H9 (cell line): ENCODE results near the gene MRPS35. TPM values are rescaled to one million over a fixed set of nuclear protein-coding genes. Genes with fewer than 3 reads are reported as not detected.

Experiments used
- DNase-seq: peaks from one replicate; pipeline ENCODE4 v3.0.0-alpha.2; 2017
- H2AFZ ChIP-seq: one replicate; pipeline ENCODE4 v1.6.1; 2013; ENCODE audit warnings: mild to moderate bottlenecking, low read length, control low read depth, moderate library complexity
- H2AK5ac ChIP-seq: 2 replicates; pipeline ENCODE4 v1.6.1; 2013; ENCODE audit warnings: low read length, control low read depth, mixed read lengths; ENCODE audit not compliant: insufficient read length
- H2BK120ac ChIP-seq: one replicate; pipeline ENCODE4 v1.6.1; 2013; ENCODE audit warnings: low read depth, mild to moderate bottlenecking, low read length, control low read depth, inconsistent platforms; ENCODE audit not compliant: poor library complexity, severe bottlenecking
- H2BK12ac ChIP-seq: 2 replicates; pipeline ENCODE4 v1.6.1; 2013; ENCODE audit warnings: low read length, control low read depth, mixed read lengths, low read depth; ENCODE audit not compliant: insufficient read length
- H2BK15ac ChIP-seq: 2 replicates; pipeline ENCODE4 v1.6.1; 2013; ENCODE audit warnings: low read depth, low read length, control low read depth
- H2BK20ac ChIP-seq: one replicate; pipeline ENCODE4 v1.6.1; 2013; ENCODE audit warnings: low read depth, mild to moderate bottlenecking, low read length, control low read depth, inconsistent platforms; ENCODE audit not compliant: poor library complexity, severe bottlenecking
- H2BK5ac ChIP-seq: 2 replicates; pipeline ENCODE4 v1.6.1; 2013; ENCODE audit warnings: low read length, control low read depth, mixed read lengths; ENCODE audit not compliant: insufficient read length
- H3K14ac ChIP-seq: 2 replicates; pipeline ENCODE4 v1.6.1; 2013; ENCODE audit warnings: low read length, control low read depth; ENCODE audit not compliant: insufficient read depth
- H3K18ac ChIP-seq: 2 replicates; pipeline ENCODE4 v1.6.1; 2013; ENCODE audit warnings: low read depth, mild to moderate bottlenecking, mixed read lengths, low read length, control low read depth; ENCODE audit not compliant: insufficient read length
- H3K23ac ChIP-seq: 2 replicates; pipeline ENCODE4 v1.6.1; 2013; ENCODE audit warnings: low read length, control low read depth, mixed read lengths, low read depth; ENCODE audit not compliant: insufficient read length
- H3K23me2 ChIP-seq: 2 replicates; pipeline ENCODE4 v1.6.1; 2013; ENCODE audit warnings: low read depth, mild to moderate bottlenecking, mixed read lengths, low read length, control low read depth; ENCODE audit not compliant: insufficient read length, poor library complexity, severe bottlenecking
- H3K27ac ChIP-seq: 2 replicates; pipeline ENCODE4 v1.5.1; 2013; ENCODE audit warnings: low read length, control low read depth, mixed read lengths, low read depth; ENCODE audit not compliant: insufficient read length
- H3K27me3 ChIP-seq: 2 replicates; pipeline ENCODE4 v1.6.1; 2013; ENCODE audit warnings: low read length, control low read depth, inconsistent platforms; ENCODE audit not compliant: insufficient read depth
- H3K4ac ChIP-seq: 2 replicates; pipeline ENCODE4 v1.6.1; 2013; ENCODE audit warnings: low read depth, mild to moderate bottlenecking, control low read depth, inconsistent platforms, low read length, moderate library complexity
- H3K4me1 ChIP-seq: 2 replicates; pipeline ENCODE4 v1.6.1; 2013; ENCODE audit warnings: low read length, control low read depth, inconsistent platforms; ENCODE audit not compliant: insufficient read depth
- H3K4me2 ChIP-seq: 2 replicates; pipeline ENCODE4 v1.6.1; 2013; ENCODE audit warnings: low read length, control low read depth, mixed read lengths; ENCODE audit not compliant: insufficient read length, insufficient read depth
- H3K56ac ChIP-seq: 2 replicates; pipeline ENCODE4 v1.6.1; 2013; ENCODE audit warnings: low read depth, mild to moderate bottlenecking, mixed read lengths, low read length, control low read depth; ENCODE audit not compliant: insufficient read length
- H3K79me1 ChIP-seq: 2 replicates; pipeline ENCODE4 v1.6.1; 2013; ENCODE audit warnings: low read depth, mild to moderate bottlenecking, moderate library complexity, low read length, control low read depth, inconsistent platforms; ENCODE audit not compliant: insufficient read depth, poor library complexity, severe bottlenecking
- H3K79me2 ChIP-seq: 2 replicates; pipeline ENCODE4 v1.6.1; 2013; ENCODE audit warnings: low read length, control low read depth, inconsistent platforms; ENCODE audit not compliant: insufficient read depth
- H3K9ac ChIP-seq: 2 replicates; pipeline ENCODE4 v1.6.1; 2013; ENCODE audit warnings: low read length, control low read depth, mixed read lengths; ENCODE audit not compliant: insufficient read length; ENCODE audit errors: extremely low read depth
- H3K9me3 ChIP-seq: one replicate; pipeline ENCODE4 v1.6.1; 2013; ENCODE audit warnings: low read depth, low read length, inconsistent platforms; ENCODE audit not compliant: control insufficient read depth
- H3T11ph ChIP-seq: one replicate; pipeline ENCODE4 v1.6.1; 2013; ENCODE audit warnings: mild to moderate bottlenecking, low read length, control low read depth, inconsistent platforms
- H4K20me1 ChIP-seq: one replicate; pipeline ENCODE4 v1.6.1; 2013; ENCODE audit not compliant: control insufficient read depth, insufficient read length, insufficient read depth
- H4K5ac ChIP-seq: 2 replicates; pipeline ENCODE4 v1.6.1; 2013; ENCODE audit warnings: low read depth, mild to moderate bottlenecking, mixed read lengths, low read length, control low read depth; ENCODE audit not compliant: insufficient read length
- H4K8ac ChIP-seq: replicated peaks from 2 replicates; pipeline ENCODE4 v1.6.1; 2013; ENCODE audit warnings: low read length, control low read depth, mixed read lengths, low read depth; ENCODE audit not compliant: insufficient read length
- H4K91ac ChIP-seq: 2 replicates; pipeline ENCODE4 v1.6.1; 2013; ENCODE audit warnings: low read depth, mild to moderate bottlenecking, moderate library complexity, mixed read lengths, low read length, control low read depth; ENCODE audit not compliant: insufficient read length
- H3K27ac Mint-ChIP-seq, 3 experiments: 2 replicates in 2 of 3; 3 replicates in 1 of 3; pipeline ENCODE4 v1.8.0; 2020 to 2021; ENCODE audit warnings: mixed read lengths in 3 of 3, mild to moderate bottlenecking in 1 of 3, moderate library complexity in 1 of 3
- H3K27me3 Mint-ChIP-seq: 2 replicates; pipeline ENCODE4 v1.8.0; 2021; ENCODE audit warnings: low read depth, mild to moderate bottlenecking, moderate library complexity, mixed read lengths
- H3K36me3 Mint-ChIP-seq, 3 experiments: 2 replicates in 2 of 3; 3 replicates in 1 of 3; pipeline ENCODE4 v1.8.0; 2020 to 2021; ENCODE audit warnings: low read depth in 3 of 3, mixed read lengths in 3 of 3; ENCODE audit not compliant: insufficient read depth in 1 of 3
- H3K4me1 Mint-ChIP-seq, 2 experiments: 2 replicates each; pipeline ENCODE4 v1.8.0; 2020; ENCODE audit warnings: mixed read lengths in 2 of 2
- H3K4me3 Mint-ChIP-seq, 2 experiments: 2 replicates in 1 of 2; 3 replicates in 1 of 2; pipeline ENCODE4 v1.8.0; 2020 to 2021; ENCODE audit warnings: mild to moderate bottlenecking in 2 of 2, mixed read lengths in 2 of 2, moderate library complexity in 1 of 2
- H3K9me3 Mint-ChIP-seq, 2 experiments: 2 replicates in 1 of 2; 3 replicates in 1 of 2; pipeline ENCODE4 v1.8.0; 2020; ENCODE audit warnings: mild to moderate bottlenecking in 2 of 2, mixed read lengths in 2 of 2, moderate library complexity in 1 of 2
- WGBS: extraction: QIAGEN DNeasy Blood & Tissue Kit; methylation state at CpG from one replicate; pipeline ENCODE4 v1.1.7; 2013; ENCODE audit warnings: missing lambda C conversion rate, low lambda C conversion rate, mixed read lengths; ENCODE audit not compliant: insufficient read length; ENCODE audit errors: extremely low coverage; 5-methylcytosine and 5-hydroxymethylcytosine counted together
- total RNA-seq: library from RNA; stranded (reverse); gene quantifications from 2 replicates; pipeline ENCODE4 v1.2.1, GENCODE V29; 2021
- TF ChIP-seq, protein P1 (sequence below): fragments of 200-600 bp; sonication (generic); conservative IDR thresholded peaks from 3 replicates; pipeline ENCODE4 v1.8.0; 2021; ENCODE audit warnings: antibody characterized with exemption, mild to moderate bottlenecking

MRPS35 gene
- total RNA-seq, 1 experiment from 2014 or later: 45.4 TPM

DNA sequence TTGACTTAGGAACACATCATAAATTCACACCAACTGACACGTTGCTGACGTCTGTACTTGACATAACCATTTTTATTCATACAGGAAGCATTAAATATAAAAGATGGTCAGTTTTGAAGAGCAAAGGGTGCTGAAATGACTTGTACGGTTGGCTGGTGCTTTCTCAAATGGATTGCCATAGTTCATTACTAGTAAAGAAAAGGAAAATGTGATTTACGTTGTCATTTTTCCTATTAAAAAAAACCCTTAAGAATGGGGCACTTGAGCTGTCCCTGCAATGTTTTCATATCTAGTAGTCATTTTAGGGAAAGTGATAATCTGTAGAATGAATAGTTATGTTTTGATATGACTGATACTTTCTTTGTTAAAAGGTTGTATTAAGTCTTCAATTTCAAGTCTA is 91.9 kb downstream of the MRPS35 start:
- H3K27me3 ChIP-seq: no peaks in the 10 kb centered on the region
- TF ChIP-seq, protein P1, sequence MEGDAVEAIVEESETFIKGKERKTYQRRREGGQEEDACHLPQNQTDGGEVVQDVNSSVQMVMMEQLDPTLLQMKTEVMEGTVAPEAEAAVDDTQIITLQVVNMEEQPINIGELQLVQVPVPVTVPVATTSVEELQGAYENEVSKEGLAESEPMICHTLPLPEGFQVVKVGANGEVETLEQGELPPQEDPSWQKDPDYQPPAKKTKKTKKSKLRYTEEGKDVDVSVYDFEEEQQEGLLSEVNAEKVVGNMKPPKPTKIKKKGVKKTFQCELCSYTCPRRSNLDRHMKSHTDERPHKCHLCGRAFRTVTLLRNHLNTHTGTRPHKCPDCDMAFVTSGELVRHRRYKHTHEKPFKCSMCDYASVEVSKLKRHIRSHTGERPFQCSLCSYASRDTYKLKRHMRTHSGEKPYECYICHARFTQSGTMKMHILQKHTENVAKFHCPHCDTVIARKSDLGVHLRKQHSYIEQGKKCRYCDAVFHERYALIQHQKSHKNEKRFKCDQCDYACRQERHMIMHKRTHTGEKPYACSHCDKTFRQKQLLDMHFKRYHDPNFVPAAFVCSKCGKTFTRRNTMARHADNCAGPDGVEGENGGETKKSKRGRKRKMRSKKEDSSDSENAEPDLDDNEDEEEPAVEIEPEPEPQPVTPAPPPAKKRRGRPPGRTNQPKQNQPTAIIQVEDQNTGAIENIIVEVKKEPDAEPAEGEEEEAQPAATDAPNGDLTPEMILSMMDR: no peak
- Mint-ChIP-seq H3K9me3 (no peaks in the 10 kb centered on the region), H3K27me3 (no peaks in the 10 kb centered on the region), H3K27ac (no peak overlapping the region), H3K4me1 (peaks cover 0 to 5% of the 10 kb centered on the region in 2 experiments; a peak in 3 of 4 replicates), H3K4me3 (no peak overlapping the region), H3K36me3 (peaks cover 4 to 18% (median 18%) of the 10 kb centered on the region in 3 experiments; a peak in 6 of 7 replicates)
- H2BK12ac ChIP-seq: no peak overlapping the region
- H4K8ac ChIP-seq: no peak overlapping the region
- H2BK5ac ChIP-seq: no peak overlapping the region
- H4K5ac ChIP-seq: no peak overlapping the region
- no peaks in the 10 kb centered on the region for H3K4me1 ChIP-seq
- H2AK5ac ChIP-seq: no peak overlapping the region
- no peak for DNase-seq
- H3K79me1 ChIP-seq: no peaks in the 10 kb centered on the region
- no peaks in the 10 kb centered on the region for H3K79me2 ChIP-seq
- H3K9me3 ChIP-seq: no peaks in the 10 kb centered on the region
- no peaks in the 10 kb centered on the region for H3K23me2 ChIP-seq
- H3K4me2 ChIP-seq: no peak overlapping the region
- no peak overlapping the region for H2AFZ ChIP-seq
- no peak overlapping the region for H4K91ac ChIP-seq
- no peak overlapping the region for H3K18ac ChIP-seq
- no peak overlapping the region for H2BK20ac ChIP-seq
- no peaks in the 10 kb centered on the region for H4K20me1 ChIP-seq
- H3T11ph ChIP-seq: no peak overlapping the region
- H3K56ac ChIP-seq: no peak overlapping the region
- no peak overlapping the region for H3K27ac ChIP-seq
- no peak overlapping the region for H2BK15ac ChIP-seq
- H2BK120ac ChIP-seq: no peak overlapping the region
- H3K9ac ChIP-seq: no peak overlapping the region
- no peak overlapping the region for H3K4ac ChIP-seq
- H3K23ac ChIP-seq: no peak overlapping the region
- no peak overlapping the region for H3K14ac ChIP-seq
- no CpG with 5 or more reads among the region's 4 CpGs for WGBS
